ENCODE measurements around the gene ROS1.

ROS1 gene

DNA sequence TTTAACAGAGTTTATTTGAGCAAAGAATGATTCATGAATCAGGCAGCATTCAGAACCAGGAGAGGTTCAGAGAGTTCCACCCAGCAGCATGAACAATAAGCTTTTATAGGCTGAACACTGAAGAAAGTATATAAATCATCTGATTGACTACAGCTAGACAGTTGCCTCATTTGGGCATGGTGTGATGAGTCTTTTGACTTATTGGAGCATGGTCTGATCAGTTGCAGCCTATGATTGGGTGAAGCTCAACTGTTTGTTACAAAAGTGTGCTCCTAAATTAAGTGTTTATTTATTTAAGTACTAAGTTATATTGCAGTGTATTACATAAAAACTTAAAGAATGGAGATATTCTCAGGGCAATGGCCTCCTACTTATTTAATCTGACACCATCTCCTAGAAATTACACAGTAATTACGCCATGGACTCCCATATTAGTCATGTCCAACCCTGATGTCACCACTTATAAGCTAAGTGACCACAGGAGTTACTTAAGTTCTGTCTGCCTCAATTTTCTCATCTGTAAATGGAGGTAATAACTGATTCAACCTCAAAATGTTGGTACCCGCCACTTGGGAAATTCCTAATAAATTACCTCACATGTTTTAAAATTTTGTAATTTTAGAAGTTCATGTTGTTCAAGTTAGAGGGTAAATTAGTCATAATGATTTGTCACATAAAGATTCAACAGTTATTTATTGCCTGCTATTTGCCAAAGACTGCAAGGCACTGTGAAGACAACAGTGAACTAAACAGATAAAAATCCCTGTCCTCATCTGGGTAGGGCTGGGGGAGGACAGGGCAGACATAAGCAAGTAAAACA, 15.2 kb upstream of the ROS1 start:
- no peak for DNase-seq

- no peak for DNase-seq
Measured at GRCh38 chr6:117432273-117432672, 6.5 kb upstream of the ROS1 start.

- no peak for DNase-seq
Measured at GRCh38 chr6:117423754-117424153, 2.0 kb downstream of the ROS1 start.

DNA sequence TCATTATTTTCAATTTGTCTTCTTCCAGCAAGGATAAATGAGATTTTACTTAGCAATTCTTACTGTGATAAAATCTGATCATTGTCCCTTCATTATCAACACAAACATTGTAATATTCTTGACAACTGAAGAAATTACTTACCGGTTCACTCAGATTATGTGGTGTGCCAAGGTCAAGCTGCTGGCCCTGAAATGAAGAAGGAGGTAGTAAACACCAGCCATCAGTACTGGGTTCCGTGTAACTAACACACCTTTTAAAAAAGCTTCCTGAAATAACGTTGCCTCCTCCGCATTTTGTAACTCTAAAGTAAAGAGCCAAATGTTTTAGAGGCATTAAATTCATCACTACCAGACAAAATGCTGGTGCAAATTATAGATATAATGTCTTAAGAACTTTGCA, 7.4 kb downstream of the ROS1 start:
- DNase-seq: no peak

- no peak for DNase-seq
Measured at GRCh38 chr6:117417851-117418250, 7.9 kb downstream of the ROS1 start.

GRCh38 chr6:117414770-117415169, 11.0 kb downstream of the ROS1 start:
- no peak for DNase-seq

DNA sequence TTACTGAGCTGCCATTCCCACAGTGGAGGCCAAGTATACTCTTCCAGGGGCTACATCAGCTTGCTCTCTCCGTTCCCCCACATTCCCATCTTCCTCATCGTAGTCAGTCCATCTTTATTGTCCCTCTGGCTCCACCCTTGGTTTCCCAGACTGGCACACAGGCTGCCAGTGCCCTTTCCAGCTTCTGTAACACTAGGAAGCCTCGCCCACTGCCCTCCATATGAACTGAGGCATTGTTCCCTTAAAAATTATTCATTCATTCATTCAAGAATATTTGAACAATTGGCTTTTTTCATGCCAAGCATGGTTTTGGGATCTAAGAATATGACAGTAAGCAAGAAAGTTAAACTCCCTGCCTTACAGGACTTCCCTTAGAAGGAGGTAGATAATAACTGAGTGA, 14.3 kb downstream of the ROS1 start:
- DNase-seq: no peak

GRCh38 chr6:117409863-117410262, 15.9 kb downstream of the ROS1 start:
- no peak for DNase-seq

DNA sequence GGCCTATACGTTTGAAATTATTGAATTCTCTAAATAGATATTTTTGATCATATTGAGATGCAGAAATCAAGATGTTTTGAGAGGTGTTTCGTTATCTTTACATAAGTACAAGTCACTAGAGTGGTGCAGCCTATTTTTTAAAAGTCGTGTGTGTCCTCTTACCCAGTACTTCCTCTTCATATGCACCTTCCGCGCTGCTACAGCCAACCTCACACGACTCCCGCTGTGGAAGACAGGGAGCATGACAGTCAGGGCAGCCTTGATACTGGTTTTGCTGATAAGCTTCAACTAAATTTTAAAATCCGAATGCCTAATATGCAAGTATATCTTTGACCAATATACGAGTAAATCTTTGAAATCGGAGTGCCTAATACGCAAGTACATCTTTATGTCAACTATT, 16.3 kb downstream of the ROS1 start:
- no peak for DNase-seq

DNA sequence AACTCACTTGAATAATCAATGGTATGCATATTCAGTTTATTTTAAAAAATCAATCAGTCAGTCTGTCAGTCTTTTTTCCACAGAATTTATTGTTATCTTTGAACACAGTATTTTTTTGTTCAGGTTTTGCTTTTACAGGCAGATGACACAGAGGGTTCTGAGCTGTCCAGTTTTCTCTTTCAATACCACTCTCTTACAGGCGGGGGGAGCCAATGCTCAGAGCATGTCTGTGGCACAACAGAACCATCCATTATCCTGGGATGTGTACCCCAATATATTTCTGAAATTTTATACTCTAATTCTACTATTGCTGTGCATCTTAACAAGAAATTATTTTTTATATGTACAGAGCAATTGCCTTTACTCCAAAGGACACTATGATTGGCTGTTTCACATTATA, 21.2 kb downstream of the ROS1 start:
- no peak for DNase-seq

DNA sequence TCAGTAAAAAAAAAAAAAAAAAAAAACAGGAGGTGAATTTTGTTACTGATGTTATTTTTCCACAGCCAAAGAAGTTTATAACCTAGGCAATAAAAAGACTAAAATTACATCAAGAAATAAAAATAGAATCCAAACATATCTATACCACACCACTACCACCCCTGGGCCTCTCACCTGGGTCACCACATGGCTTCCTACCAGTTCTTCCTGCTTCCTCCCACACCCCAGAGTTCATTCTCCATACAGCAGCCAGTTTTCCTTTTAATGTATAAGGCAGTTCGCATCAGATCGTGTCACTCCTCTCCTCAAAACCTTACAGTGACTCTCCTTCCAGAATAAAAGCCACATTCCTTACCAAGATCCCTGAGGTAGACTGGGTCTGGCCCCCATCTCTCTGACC, 23.9 kb downstream of the ROS1 start:
- no peak for DNase-seq

DNA sequence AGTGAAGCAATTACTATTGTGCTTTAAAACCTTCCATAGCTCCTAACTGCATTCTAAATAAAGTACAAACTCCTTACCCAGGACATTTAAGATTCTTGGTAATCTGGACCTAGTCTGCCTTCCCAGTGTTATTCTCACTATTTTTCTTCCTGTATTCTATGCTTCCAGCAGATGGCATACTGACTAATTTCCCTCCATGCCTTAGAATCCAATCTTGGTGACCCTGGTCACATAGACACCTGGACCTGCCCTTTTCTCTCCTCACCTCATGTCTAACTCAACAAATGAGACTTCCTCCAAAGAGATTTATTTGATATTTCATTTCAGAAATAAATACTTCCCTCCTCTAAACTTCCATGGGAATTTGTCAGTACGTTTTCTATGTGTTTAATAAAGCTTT, 25.8 kb downstream of the ROS1 start:
- DNase-seq: no peak

GRCh38 chr6:117399126-117399525, 26.6 kb downstream of the ROS1 start:
- DNase-seq: no peak

DNA sequence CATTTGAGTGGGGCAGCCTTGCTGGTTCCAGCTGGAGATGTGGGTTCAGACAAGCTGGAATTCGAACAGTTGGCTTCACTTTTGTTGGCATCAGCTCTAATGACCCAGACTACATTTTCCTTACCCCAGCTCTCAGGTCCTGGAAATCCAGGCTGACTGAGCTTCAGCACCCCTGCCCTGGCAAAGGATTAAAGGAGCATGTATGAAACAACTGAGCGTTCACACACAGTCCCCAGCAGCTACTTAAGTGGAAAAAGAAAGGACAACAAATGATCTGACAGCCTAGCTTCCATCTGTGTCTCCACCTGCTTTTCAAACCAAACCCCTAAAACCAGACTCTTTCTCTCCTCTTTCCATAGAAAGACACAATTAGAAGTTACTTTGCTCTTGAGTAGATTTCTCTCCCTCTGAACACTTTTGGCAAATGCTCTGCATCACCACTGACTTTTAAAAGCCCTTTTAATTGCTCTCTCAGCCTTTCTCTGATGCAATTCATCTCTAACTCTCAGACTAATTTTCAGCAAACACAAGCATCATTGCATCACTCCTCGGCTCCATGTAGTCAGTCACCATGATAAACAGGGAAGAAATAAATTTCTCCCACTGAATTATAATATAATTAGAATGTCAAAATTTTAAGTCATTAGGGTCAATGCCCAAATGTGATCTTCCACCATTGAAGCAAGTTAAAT, 28.1 kb downstream of the ROS1 start:
- DNase-seq: no peak

DNA sequence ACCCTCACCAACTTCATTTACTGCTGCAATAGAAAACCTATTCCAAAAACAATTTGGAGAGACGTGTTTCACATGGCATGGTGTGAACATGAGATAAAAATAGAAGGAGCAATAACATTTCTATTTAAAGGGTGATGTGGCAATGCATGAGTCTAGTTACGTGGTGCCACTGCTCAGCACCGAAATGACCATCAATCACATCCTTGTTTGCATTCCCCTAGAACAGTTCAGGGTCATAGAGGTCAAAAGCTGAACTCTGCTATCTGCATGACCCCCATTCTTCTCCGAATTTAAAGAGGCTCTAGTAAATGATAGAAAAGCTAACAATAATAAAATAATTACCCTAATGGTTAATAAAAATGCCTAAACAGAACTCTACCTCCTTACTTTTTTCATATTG, 29.5 kb downstream of the ROS1 start:
- no peak for DNase-seq

- DNase-seq: no peak
Measured at GRCh38 chr6:117395164-117395563, 30.6 kb downstream of the ROS1 start.

DNA sequence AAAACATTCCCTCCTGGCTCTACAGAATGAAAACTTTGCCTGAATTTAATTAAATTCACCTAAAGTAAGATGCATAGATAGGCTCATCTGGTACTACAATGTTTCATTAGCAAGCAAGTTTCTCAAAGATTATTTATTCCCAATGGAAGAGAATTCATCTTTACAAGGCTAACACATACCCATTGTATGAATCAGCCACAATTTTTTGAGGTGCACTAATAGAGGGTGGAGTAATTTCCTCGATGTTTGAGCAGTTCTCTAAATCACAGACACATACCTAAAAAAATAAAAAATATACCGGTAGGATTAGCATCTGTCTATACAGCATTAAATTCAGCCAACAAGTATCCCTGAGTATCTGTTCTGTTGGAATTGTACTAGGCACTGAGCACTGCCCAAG, 32.7 kb downstream of the ROS1 start:
- no peak for DNase-seq

GRCh38 chr6:117391874-117392583, 33.7 kb downstream of the ROS1 start:
- DNase-seq: no peak

- no peak for DNase-seq
Measured at GRCh38 chr6:117389227-117390057, 36.3 kb downstream of the ROS1 start.

DNA sequence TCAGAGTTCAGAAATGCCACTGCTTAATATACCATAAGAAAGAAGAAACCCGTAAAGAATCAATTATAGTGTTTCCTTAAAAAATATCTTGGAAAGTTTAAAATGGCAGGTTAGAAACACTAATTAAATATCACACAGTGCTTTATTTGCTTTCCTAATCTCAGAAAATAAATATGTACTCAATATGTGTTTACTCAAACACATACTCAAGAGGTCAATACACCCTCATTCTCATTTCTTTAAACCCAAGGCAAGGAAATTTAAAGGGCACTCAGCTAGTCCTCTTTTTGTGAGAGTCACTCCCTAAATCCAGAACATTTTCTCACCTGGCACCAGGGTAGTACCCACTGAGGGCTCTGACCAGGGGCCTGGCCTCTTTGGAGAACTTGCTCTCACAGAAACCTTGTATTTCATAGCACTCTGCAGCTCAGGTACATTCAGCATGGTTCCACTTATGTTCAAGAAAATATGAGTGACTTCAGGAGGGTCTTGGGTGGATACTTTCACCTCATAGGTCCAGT, 38.2 kb downstream of the ROS1 start:
- no peak for DNase-seq

DNA sequence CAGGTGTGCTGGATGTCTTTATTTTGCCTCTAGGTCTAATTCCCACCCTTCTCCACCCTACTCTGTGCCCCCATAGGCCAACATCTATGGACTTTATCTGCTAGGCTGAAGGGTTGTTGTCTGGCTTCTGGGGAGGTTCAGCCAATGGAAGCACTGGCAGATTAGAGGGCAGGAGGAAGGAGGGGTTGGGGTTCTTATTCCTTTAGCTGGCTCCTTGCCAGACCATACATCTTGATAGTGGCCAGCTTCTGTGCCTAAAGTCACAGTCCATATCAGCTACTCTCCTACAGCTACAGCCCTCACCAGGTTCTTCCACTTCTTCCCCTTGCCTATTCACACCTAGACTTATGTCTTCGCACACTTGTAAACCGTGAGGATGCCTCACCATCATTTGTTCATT, 41.1 kb downstream of the ROS1 start:
- DNase-seq: no peak

- DNase-seq: no peak
Measured at GRCh38 chr6:117381749-117382148, 44.0 kb downstream of the ROS1 start.

GRCh38 chr6:117380298-117380697, 45.4 kb downstream of the ROS1 start:
- DNase-seq: no peak

Measured in activated naive CD4-positive, alpha-beta T cell treated with Interleukin-2 at 50 U/mL for 16 hours (primary cell).